B cell (primary cell): ENCODE data around the gene LDLRAD2. TPM values are rescaled to one million over a fixed set of nuclear protein-coding genes. Genes with fewer than 3 reads are reported as not detected.

Source experiments
- ATAC-seq: fragments of 200-7000 bp; cut with Tn5 transposase; one replicate; pipeline ENCODE4 v1.10.0; 2021; ENCODE audit warnings: low read depth, mild to moderate bottlenecking, moderate number of reproducible peaks, moderate library complexity
- CTCF ChIA-PET: fragments of 350-600 bp; sonication (Branson Sonifier 250); formaldehyde crosslinking; loops from one replicate; lab custom pipeline; 2021; ENCODE audit warnings: antibody characterized with exemption, inconsistent platforms; lab: Charles Lee
- POLR2A ChIA-PET: fragments of 350-600 bp; sonication (Branson Sonifier 250); formaldehyde crosslinking; loops from one replicate; lab custom pipeline; 2021; ENCODE audit warnings: antibody characterized with exemption; lab: Charles Lee
- DNase-seq: peaks from one replicate; pipeline ENCODE4 v3.0.0; 2013
- H2AFZ ChIP-seq: 2 replicates; pipeline ENCODE4 v1.6.1; 2012; ENCODE audit warnings: mild to moderate bottlenecking, low read depth, low read length; ENCODE audit not compliant: insufficient read depth, poor library complexity, severe bottlenecking
- H3K27ac ChIP-seq, 2 donors: 1 replicate in 1 of 2; 2 replicates in 1 of 2; pipeline ENCODE4 v1.5.1; 2012 to 2013; ENCODE audit warnings: low read length in 2 of 2, mild to moderate bottlenecking in 2 of 2, moderate library complexity in 1 of 2
- H3K27me3 ChIP-seq, 4 experiments: fragments of 200-600 bp in 1 of 4; sonication (generic) in 1 of 4; replicated peaks in 1 of 4; 1 replicate in 2 of 4; 2 replicates in 2 of 4; pipeline versions ENCODE4 v1.6.1 to v1.7.0; 2013 to 2016; ENCODE audit warnings: low read length in 3 of 4, mild to moderate bottlenecking in 2 of 4, mixed read lengths in 1 of 4, moderate library complexity in 1 of 4; ENCODE audit not compliant: insufficient read depth in 4 of 4, control insufficient read depth in 3 of 4; ENCODE audit errors: control extremely low read depth in 1 of 4
- H3K36me3 ChIP-seq, 2 experiments: replicated peaks in 1 of 2; 1 replicate in 1 of 2; 2 replicates in 1 of 2; pipeline versions ENCODE4 v1.6.1 to v1.7.1; 2013; ENCODE audit warnings: low read length in 1 of 2; ENCODE audit not compliant: insufficient read depth in 2 of 2, control insufficient read depth in 1 of 2; ENCODE audit errors: control extremely low read depth in 1 of 2, extremely low read depth in 1 of 2
- H3K4me1 ChIP-seq, 2 donors: fragments of 200-600 bp in 1 of 2; sonication (generic) in 1 of 2; 1 replicate in 1 of 2; 2 replicates in 1 of 2; pipeline versions ENCODE4 v1.5.1 to v1.6.1; 2013 to 2017; ENCODE audit warnings: low read length in 2 of 2; ENCODE audit not compliant: control insufficient read depth in 2 of 2, insufficient read depth in 2 of 2
- H3K4me2 ChIP-seq: replicated peaks from 2 replicates; pipeline ENCODE3; 2012; ENCODE audit warnings: mild to moderate bottlenecking, low read depth, low read length; ENCODE audit not compliant: poor library complexity, severe bottlenecking
- H3K4me3 ChIP-seq, 5 experiments: fragments of 200-600 bp in 1 of 5; sonication (generic) in 1 of 5; 1 replicate in 3 of 5; 2 replicates in 2 of 5; pipeline versions ENCODE4 v1.5.1 to v1.7.0; 2011 to 2016; ENCODE audit warnings: low read length in 4 of 5, mild to moderate bottlenecking in 4 of 5, low read depth in 2 of 5, control low read depth in 1 of 5, moderate library complexity in 1 of 5; ENCODE audit not compliant: insufficient read depth in 1 of 5; ENCODE audit errors: control extremely low read depth in 1 of 5, extremely low read depth in 1 of 5
- H3K79me2 ChIP-seq: fragments of 200-600 bp; sonication (generic); one replicate; pipeline ENCODE4 v1.6.0; 2016; ENCODE audit warnings: low read length; ENCODE audit not compliant: control insufficient read depth, insufficient read depth
- H3K9ac ChIP-seq: fragments of 200-600 bp; sonication (generic); 2 replicates; pipeline ENCODE4 v1.6.1; 2017; ENCODE audit warnings: mild to moderate bottlenecking, low read length, moderate library complexity
- H3K9me3 ChIP-seq, 3 donors: one replicate each; pipeline versions ENCODE4 v1.6.1 to v1.7.1; 2013; ENCODE audit warnings: low read length in 2 of 3; ENCODE audit not compliant: control insufficient read depth in 2 of 3, insufficient read depth in 1 of 3; ENCODE audit errors: control extremely low read depth in 1 of 3
- H4K20me1 ChIP-seq: 2 replicates; pipeline ENCODE4 v1.6.0; 2012; ENCODE audit warnings: mild to moderate bottlenecking, low read length; ENCODE audit not compliant: insufficient read depth, control insufficient read depth, poor library complexity, severe bottlenecking
- H3K27ac Mint-ChIP-seq: one replicate; pipeline ENCODE4 v1.8.0; 2021; ENCODE audit warnings: mixed read lengths
- H3K27me3 Mint-ChIP-seq: one replicate; pipeline ENCODE4 v1.8.0; 2021; ENCODE audit warnings: mixed read lengths
- H3K4me1 Mint-ChIP-seq: one replicate; pipeline ENCODE4 v1.8.0; 2021; ENCODE audit warnings: mixed read lengths
- H3K4me3 Mint-ChIP-seq: one replicate; pipeline ENCODE4 v1.8.0; 2021; ENCODE audit warnings: mixed read lengths
- H3K9me3 Mint-ChIP-seq: one replicate; pipeline ENCODE4 v1.8.0; 2022; ENCODE audit warnings: mixed read lengths; ENCODE audit not compliant: insufficient read depth
- CTCF ChIP-seq: fragments of 200-600 bp; IDR thresholded peaks from one replicate; pipeline ENCODE4 v1.8.0; 2022; ENCODE audit warnings: antibody characterized with exemption, mild to moderate bottlenecking
- EZH2 ChIP-seq: IDR thresholded peaks from 2 replicates; pipeline ENCODE4 v1.6.1; 2012; ENCODE audit warnings: borderline replicate concordance, low read depth, mild to moderate bottlenecking, moderate library complexity, low read length; ENCODE audit not compliant: insufficient read depth, poor library complexity, severe bottlenecking
- WGBS: methylation state at CpG from one replicate; pipeline ENCODE4 v1.1.5; 2013; ENCODE audit warnings: missing lambda C conversion rate; ENCODE audit not compliant: insufficient coverage; 5-methylcytosine and 5-hydroxymethylcytosine counted together
- intact Hi-C: fragments of 100-400 bp; cut with micrococcal nuclease; formaldehyde crosslinking; loops from one replicate; pipeline ENCODE4 v1.10.0; 2022
- polyA plus RNA-seq: library from polyadenylated mRNA; depleted of rRNA; stranded (reverse); fragments of >200 nt; gene quantifications from 2 replicates; pipeline ENCODE4 v1.2.3, GENCODE V29; 2012
- total RNA-seq, 2 donors: library from RNA; stranded (reverse); fragments of 120-200 nt in 1 of 2; gene quantifications; 1 replicate in 1 of 2; 2 replicates in 1 of 2; pipeline versions ENCODE4 v1.2.3 to v1.2.4, GENCODE V29; 2013 to 2022

The LDLRAD2 gene
- total and polyA plus RNA-seq, 2 donors (not counting 1 experiment from before 2014, with no cell fraction given): 0.47 to 3.0 TPM

GRCh38 chr1:21830792-21831453 is 18.9 kb downstream of the LDLRAD2 start:
- no peak for ATAC-seq
- TF ChIP-seq CTCF (no peak), EZH2 (no peak)
- 95% methylated on average over 18 of the region's 23 CpGs for WGBS
- Histone ChIP-seq H4K20me1 (no peaks in the 10 kb centered on the region), H3K4me3 (no peak overlapping the region), H3K36me3 (peaks cover 0 to 2% of the 10 kb centered on the region in 2 experiments), H3K27me3 (no peaks in the 10 kb centered on the region), H3K9me3 (peaks cover 0 to 30% (median 11%) of the 10 kb centered on the region in 3 donors), H3K27ac (no peak overlapping the region), H3K4me1 (no peaks in the 10 kb centered on the region), H3K4me2 (no peak overlapping the region), H3K9ac (no peak overlapping the region), H3K79me2 (no peaks in the 10 kb centered on the region), H2AFZ (no peak overlapping the region)
- CTCF ChIA-PET: no interaction called here
- Mint-ChIP-seq H3K27ac (no peak overlapping the region), H3K27me3 (no peaks in the 10 kb centered on the region), H3K9me3 (peaks cover 10% of the 10 kb centered on the region), H3K4me1 (no peaks in the 10 kb centered on the region), H3K4me3 (no peak overlapping the region)
- DNase-seq: no peak
- POLR2A ChIA-PET: no interaction called here
- intact Hi-C loops: no loop called here

- ATAC-seq (no peak), DNase-seq (no peak)
- Histone ChIP-seq H3K9me3 (peaks cover 0 to 30% (median 11%) of the 10 kb centered on the region in 3 donors), H3K4me1 (no peaks in the 10 kb centered on the region), H3K79me2 (no peaks in the 10 kb centered on the region), H3K4me2 (no peak overlapping the region), H3K36me3 (peaks cover 0 to 2% of the 10 kb centered on the region in 2 experiments), H3K27me3 (no peaks in the 10 kb centered on the region), H4K20me1 (no peaks in the 10 kb centered on the region), H3K4me3 (no peak overlapping the region), H3K9ac (no peak overlapping the region), H3K27ac (no peak overlapping the region), H2AFZ (no peak overlapping the region)
- no peaks in the 10 kb centered on the region for H3K4me1 Mint-ChIP-seq
- no peak for TF ChIP-seq EZH2
- no peak for TF ChIP-seq CTCF
- H3K4me3 Mint-ChIP-seq: no peak overlapping the region
- WGBS: 91% methylated on average over 14 of the region's 14 CpGs
- no peak overlapping the region for H3K27ac Mint-ChIP-seq
- intact Hi-C loops: no loop called here
- H3K27me3 Mint-ChIP-seq: no peaks in the 10 kb centered on the region
- POLR2A ChIA-PET: no interaction called here
- CTCF ChIA-PET: no interaction called here
- H3K9me3 Mint-ChIP-seq: peaks cover 10% of the 10 kb centered on the region
Measured at GRCh38 chr1:21831454-21831970, 19.4 kb downstream of the LDLRAD2 start.
